HG02938 (cell line): ENCODE measurements around the gene TTLL11.

Source experiments
- ATAC-seq: cut with Tn5 transposase; IDR thresholded peaks from one replicate; pipeline ENCODE4 v1.9.1; 2021; ENCODE audit warnings: mild to moderate bottlenecking, moderate library complexity; ENCODE audit not compliant: unreplicated experiment

The TTLL11 gene

GRCh38 chr9:121778252-121779225 is 314.6 kb downstream of the TTLL11 start:
- no peak for ATAC-seq

GRCh38 chr9:121776739-121777637 is 316.1 kb downstream of the TTLL11 start:
- ATAC-seq = no peak

- no peak for ATAC-seq
These were observed 316.9 kb downstream of the TTLL11 start for GRCh38 chr9:121776001-121776738.

GRCh38 chr9:121774715-121775613 is 318.1 kb downstream of the TTLL11 start:
- ATAC-seq = no peak

- ATAC-seq = no peak
These were observed 319.0 kb downstream of the TTLL11 start for GRCh38 chr9:121773954-121774714.

- ATAC-seq = no peak
These were observed 319.7 kb downstream of the TTLL11 start for GRCh38 chr9:121773286-121773953.

GRCh38 chr9:121772600-121773285 is 320.4 kb downstream of the TTLL11 start:
- no peak for ATAC-seq
